Measurements from ENCODE around the gene EDRF1.

GRCh38 chr10:125756196-125756595 lies 36.7 kb downstream of the EDRF1 start:
- TF ChIP-seq, protein P1, sequence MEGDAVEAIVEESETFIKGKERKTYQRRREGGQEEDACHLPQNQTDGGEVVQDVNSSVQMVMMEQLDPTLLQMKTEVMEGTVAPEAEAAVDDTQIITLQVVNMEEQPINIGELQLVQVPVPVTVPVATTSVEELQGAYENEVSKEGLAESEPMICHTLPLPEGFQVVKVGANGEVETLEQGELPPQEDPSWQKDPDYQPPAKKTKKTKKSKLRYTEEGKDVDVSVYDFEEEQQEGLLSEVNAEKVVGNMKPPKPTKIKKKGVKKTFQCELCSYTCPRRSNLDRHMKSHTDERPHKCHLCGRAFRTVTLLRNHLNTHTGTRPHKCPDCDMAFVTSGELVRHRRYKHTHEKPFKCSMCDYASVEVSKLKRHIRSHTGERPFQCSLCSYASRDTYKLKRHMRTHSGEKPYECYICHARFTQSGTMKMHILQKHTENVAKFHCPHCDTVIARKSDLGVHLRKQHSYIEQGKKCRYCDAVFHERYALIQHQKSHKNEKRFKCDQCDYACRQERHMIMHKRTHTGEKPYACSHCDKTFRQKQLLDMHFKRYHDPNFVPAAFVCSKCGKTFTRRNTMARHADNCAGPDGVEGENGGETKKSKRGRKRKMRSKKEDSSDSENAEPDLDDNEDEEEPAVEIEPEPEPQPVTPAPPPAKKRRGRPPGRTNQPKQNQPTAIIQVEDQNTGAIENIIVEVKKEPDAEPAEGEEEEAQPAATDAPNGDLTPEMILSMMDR (IDR thresholded peaks at IDR 0.05; ENCODE audit: low read depth, low read length, poor library complexity, severe bottlenecking) = no peak
- no peak for TF ChIP-seq EZH2phosphoT487 (IDR thresholded peaks at IDR 0.05; ENCODE audit: borderline replicate concordance, low read length)

All from DOHH2 (cell line).